Right ventricle myocardium superior (tissue), 1 donor: ENCODE results near the gene CSNK1A1. TPM values are rescaled to one million over a fixed set of nuclear protein-coding genes. Genes with fewer than 3 reads are reported as not detected.

ENCODE experiments used
- ATAC-seq: fragments of 200-7000 bp; cut with Tn5 transposase; one replicate; pipeline ENCODE4 v1.9.1; 2020; ENCODE audit warnings: mild to moderate bottlenecking; ENCODE audit not compliant: poor library complexity
- DNase-seq: peaks from one replicate; pipeline ENCODE4 v3.0.0-alpha.2; 2020
- intact Hi-C: fragments of 100-400 bp; cut with DNase I; formaldehyde crosslinking; loops from one replicate; pipeline ENCODE4 v1.11.2; 2022
- total RNA-seq: library from RNA; stranded (reverse); fragmentation: NEBNext Ultra II Directional; extraction: Animal tissue kit (Norgen Biotek cat#: 25700); gene quantifications from one replicate; pipeline ENCODE4 v1.2.1, GENCODE V29; 2021
- donor health status: DM: no; HTN: yes; CAD: no; lungs with severe emphysema.

CSNK1A1 gene
- total RNA-seq, 1 donor from 2014 or later, result 191 TPM

DNA sequence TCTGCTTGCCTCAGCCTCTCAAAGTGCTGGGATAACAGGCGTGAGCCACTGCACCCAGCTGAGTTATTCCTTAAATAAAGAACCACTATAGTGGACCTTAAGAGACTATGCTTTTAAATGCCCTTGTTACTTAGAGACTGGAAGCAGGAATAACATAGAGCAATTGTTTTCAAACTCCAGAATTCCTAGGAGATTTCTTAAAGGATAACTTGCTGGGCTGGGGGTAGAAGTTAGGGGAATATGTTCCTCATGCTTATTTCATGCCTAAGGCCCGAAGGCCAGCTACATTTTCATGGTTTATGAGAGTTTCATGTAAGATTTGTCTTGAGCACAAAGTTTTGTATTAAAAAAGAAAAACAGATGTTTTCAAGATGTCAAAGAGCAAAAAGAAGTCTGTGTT lies 48.2 kb downstream of the CSNK1A1 start:
- intact Hi-C loops, result no loop called here
- no peak for DNase-seq
- ATAC-seq, result no peak

DNA sequence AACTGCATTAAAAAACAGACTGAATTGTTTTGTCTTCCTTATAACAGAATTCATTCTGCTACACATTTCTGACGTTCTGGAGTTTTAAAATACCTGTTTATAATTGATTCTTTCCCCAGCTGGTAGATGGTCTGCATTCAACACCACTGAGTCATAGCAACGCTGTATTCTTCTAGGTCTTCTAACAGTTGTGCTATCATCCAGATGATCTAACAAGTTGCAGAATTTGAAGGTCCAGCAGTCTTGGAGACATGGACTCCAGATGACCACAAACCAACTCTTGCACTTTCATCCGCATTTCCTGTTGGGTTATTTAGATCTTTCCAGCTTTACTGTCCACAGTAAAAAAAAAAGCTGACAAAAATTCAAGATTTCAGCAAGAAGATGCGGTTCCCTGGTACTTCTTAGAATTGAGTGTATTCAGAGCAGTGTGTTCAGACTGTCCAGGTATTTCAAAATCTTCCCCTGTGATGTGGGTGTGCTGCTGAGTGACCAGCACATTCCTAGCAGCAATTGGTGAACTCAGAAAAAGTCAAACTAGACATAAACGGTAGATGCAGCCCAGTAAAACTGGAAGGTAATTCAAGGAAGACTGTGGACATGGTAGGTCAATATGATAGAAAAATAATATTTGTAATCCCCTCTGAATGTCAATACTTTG lies 50.2 kb downstream of the CSNK1A1 start:
- intact Hi-C loops, result no loop called here
- DNase-seq, result no peak
- ATAC-seq, result no peak

DNA sequence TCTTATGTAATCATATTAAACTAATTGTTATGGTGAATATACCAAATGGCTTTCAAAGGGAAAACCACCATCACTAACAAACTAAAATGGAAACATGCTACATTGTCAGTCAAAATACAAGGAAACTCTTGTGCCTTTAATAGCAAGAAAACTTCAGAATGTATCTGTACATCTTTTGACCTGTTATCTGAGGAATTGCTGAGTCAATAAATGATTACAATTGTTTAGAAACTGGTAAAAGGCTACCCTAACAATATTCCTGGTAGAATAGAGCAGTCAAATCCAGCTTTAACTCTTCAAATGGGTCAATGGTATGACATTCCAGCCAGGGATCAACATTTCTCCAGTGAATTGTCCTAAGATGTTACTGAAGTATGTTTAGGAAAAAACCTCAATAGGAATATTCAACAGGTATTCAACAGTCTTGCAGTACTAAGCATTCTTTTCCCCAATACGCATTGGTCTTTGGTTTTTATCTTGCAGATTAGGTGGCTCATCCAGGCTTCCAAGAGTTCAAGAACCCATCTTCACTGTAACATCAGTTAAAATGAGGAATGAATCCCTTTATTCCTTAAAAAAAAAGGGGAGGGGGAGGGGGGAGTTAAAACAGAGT lies 52.4 kb downstream of the CSNK1A1 start:
- DNase-seq (no peak), ATAC-seq (no peak)
- intact Hi-C loops, result no loop called here

DNA sequence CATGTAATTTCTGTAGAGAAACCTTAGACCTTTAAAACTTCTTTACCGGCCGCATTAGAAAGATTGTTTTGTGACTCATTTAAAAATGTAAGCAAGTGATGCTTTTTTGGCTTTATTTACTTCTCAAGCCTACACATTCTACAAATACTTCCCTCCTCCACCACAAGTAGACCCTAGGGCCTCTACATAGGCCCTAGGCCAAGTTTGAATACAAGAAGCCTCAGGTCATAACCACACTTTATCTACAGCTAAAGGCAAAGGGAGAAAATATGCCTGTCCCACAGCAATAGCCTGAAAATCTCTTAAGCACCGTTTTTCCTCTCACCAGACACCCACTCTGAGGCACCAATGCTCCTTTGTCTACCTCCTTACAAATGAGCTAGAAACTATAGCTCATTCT lies 53.9 kb downstream of the CSNK1A1 start:
- intact Hi-C loops, result no loop called here
- ATAC-seq, result peak; percentile 22

DNA sequence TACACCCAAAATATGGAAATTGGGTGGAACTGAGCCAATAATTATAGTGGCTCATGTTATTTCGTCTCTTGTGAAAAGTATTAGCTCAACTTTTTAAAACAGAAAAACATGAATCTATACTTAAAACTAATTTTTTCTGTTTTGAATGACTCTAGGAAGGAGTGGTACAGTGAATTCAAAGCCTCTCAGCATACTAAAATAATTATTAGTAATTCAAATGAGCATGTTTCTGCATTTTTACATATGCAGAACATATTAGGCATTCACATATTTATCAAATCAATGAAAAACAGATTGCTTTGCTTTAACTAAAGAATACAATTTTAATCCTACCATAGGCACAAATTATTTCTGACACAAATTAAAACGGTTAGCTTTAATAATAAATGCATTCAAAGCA lies 54.3 kb downstream of the CSNK1A1 start:
- no peak for DNase-seq
- no peak for ATAC-seq
- intact Hi-C loops, result no loop called here

More for the DNA sequence above, 53.9 kb downstream of the CSNK1A1 start:
- no peak for DNase-seq

DNA sequence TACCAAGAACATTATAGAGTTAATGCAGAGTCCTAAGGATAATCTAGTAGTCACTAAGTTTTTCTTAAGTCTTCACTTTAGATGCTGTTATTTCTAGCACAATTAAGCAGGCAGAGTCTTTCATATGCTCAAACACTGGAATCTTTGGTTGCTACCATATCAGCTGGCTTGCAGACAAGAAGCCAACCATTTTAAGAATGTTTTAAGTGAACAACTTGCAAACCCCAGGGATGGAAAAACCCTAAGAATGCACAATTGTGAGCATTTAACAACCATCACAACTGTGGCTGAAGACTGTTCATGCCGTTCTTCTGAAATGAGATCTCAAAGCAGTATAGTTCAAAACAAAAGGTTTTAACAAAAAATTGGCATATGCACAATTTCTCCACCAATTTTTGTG lies 55.1 kb downstream of the CSNK1A1 start:
- ATAC-seq (no peak), DNase-seq (no peak)
- intact Hi-C loops, result no loop called here

DNA sequence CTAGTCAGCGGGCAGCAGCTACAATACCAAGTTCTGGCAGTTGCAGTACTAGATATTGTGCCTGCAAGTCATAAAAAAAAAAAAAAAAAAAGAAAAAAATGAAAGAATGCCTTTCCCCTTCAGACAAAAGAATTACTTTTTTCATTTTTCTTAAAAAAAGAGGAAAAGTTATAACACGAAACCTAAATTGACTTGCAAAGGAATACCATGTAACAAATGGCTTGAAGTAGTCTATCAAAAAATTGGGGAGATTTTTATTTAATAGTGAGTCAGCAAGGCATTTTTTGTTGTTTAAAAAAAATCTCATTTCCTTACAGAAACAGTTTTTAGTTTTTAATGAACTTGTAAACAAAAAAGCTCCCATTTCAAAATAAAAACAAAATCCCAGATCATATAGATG lies 55.6 kb downstream of the CSNK1A1 start:
- intact Hi-C loops, result no loop called here
- no peak for ATAC-seq
- no peak for DNase-seq

DNA sequence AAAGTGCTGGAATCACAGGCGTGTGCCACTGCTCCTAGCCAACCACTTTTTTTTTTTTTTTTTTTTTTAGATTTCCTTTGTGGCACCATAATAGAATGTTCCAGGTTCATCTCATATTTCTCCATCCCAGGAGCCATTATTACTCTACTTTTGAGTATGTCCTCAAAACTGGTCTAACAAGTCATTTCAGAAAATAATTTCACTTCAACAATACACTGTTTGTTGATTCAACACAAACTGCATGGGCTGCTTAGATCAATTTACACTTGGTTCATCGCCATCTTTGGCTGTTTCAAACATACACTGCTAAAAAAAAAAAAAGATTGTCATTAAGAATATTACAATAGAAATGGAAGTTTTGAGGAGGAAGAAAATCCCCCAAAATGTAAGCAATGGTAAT lies 57.9 kb downstream of the CSNK1A1 start:
- intact Hi-C loops, result no loop called here
- ATAC-seq, result no peak

DNA sequence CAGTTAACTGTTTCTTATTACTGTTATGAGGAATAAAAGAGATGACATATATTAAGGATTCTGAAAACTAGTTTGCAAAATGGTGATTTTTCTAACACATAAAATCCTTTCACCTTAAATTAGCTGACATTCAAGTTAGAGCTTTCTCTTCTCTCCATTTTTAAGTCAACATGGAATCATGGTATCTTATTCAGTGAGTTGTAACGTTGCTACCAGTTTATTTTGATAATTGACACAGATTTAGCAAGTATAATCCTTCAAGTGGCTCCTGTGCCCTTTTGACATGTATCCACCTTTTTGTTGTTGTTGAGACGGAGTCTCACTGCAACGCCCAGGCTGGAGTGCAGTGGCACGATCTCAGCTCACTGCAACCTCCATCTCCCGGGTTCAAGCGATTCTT lies 58.5 kb downstream of the CSNK1A1 start:
- intact Hi-C loops, result no loop called here
- ATAC-seq (no peak), DNase-seq (no peak)

More for the DNA sequence above, 57.9 kb downstream of the CSNK1A1 start:
- DNase-seq, result no peak

DNA sequence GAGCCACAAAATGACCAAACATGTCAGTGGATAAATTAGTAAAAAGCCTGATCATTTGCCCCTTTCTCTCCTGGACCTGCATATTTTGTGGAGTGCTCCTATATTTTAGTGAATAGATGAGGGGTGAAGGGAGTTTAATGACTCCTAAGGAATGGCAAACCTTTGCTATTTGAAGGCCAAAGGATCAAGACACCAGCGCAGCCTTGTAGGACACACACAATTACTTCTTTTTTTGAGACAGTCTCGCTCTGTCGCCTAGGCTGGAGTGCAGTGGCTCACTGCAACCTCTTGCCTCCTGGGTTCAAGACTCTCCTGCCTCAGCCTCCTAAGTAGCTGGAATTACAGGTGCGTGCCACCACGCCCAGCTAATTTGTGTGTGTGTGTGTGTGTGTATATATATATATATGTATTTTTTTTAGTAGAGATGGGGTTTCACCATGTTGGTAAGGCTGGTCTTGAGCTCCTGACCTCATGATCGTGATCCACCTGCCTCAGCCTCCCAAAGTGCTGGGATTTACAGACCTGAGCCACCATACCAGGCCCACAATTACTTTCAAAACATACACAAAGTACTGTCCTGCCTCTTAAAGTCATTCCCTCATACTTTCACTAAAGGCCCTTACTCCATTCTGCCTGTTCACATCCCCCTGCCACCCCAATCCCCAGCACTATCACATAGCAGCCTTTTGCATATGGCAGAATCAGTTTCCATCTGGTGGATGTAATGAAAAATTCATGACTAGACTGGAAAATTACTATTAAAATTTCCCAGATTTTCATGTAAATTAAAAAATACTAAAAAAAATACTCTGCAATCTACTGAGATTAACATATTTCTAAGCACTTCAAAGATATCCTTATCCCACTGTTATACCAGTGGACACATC lies 60.4 kb downstream of the CSNK1A1 start:
- no peak for ATAC-seq
- DNase-seq, result no peak
- intact Hi-C loops, result no loop called here

DNA sequence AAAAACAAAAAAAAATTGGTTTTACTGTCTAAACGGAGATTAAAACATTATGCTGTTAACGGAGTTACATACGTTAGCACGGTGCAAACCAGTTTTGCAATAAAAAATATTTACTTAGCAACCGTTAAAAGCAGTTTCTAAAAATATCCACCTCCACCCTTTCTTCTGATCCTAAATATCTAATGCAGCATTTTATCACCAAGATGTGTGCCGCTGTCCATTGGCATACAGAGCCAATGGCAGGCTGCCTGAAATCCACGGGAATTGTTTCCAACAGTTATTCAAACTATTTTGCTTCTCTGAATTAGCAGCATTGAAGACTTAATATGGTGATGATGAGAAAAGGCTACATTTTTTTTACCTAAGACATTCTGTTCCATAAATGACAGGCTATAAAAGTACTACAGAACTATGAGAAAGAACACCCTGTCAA lies 61.6 kb downstream of the CSNK1A1 start:
- DNase-seq, result peak; percentile 59
- peak; percentile 19 for ATAC-seq
- intact Hi-C loops, result loop anchor here (5.0 kb wide), 1 partner anchor 47 kb away; no protein-coding TSS in a partner anchor

DNA sequence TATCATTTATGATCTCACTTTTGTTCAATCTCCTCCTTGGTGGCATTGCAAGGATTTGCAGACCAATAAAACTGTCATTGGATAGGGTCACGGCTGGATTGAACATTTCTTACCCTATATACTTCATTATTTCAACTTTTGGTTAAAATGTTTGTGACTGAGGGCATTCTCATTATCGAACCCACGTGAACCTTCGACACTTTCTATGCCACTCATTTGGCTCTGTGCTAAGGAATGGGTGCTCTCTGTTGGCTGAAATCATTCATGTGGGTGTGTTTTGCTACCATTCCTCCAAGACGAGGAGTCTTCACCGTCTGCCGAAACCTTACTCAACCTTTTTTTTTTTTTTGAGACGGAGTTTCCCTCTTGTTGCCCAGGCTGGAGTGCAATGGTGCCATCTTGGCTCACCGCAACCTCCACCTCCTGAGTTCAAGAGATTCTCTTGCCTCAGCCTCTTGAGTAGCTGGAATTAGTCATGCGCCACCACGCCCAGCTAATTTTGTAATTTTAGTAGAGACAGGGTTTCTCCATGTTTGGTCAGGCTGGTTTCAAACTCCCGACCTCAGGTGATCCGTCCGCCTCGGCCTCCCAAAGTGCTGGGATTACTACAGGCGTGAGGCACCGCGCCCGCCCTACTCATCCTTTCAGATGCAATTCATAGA lies 62.5 kb downstream of the CSNK1A1 start:
- intact Hi-C loops, result loop anchor here (5.0 kb wide), 1 partner anchor 46 kb away; no protein-coding TSS in a partner anchor
- DNase-seq (no peak), ATAC-seq (no peak)

DNA sequence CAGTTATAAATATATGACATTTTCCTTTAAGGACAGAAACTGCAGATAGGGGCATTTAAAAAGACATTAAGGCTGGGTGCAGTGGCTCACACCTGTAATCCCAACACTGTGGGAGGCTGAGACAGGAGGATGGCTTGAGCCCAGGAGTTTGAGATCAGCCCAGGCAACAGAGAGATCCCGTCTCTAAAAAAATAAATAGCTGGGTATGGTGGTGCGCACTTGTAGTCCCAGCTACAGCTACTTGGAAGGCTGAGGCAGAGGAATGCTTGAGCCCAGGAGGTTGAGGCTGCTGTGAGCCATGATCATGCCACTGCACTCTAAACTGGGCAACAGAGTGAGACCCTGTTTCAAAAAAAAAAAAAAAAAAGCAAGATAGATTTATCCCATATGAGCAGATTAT lies 63.6 kb downstream of the CSNK1A1 start:
- DNase-seq (no peak), ATAC-seq (no peak)
- intact Hi-C loops, result loop anchor here (5.0 kb wide), 1 partner anchor 45 kb away; no protein-coding TSS in a partner anchor

DNA sequence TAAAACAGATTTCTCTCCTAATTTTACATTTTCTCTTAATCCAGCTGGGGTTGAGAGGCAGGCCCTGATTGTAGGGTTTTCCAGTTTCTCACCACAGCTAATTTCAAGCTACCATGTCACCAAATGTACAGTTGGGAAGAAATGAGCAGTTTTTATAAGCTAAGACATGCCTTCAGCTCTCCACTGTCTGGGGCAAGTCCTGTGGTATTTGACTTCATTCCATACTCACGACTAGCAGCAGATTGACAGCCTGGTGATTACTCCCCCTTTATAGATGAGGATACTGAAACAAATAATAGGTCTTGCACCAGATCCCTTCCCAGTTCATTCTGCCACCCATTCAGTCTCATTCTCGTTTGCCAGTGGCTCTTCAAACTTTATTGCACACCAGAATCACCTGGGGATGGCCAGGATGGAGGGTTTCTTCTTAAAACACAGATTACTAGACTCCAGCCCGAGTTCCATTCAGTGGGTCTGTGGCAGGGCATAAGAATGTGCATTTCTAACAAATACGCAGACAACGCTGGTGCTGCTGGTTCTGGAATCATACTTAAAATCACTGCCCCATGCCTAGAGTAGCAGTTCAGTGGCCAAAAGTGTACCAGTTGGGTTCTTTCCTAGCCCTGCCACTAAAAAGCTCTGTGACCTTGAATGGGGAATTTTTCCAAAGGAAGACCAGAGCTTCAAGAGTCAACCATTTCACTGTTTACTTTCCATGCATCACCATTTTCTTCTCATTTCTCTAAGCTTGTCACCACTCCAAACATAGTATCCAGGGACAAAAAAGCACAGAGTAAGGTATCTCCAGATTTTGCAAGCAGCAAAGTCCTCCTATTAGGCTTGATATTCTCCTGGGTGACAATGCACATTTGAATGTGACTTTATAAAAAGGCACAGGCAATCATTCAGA lies 64.3 kb downstream of the CSNK1A1 start:
- intact Hi-C loops, result loop anchor here (5.0 kb wide), 1 partner anchor 45 kb away; no protein-coding TSS in a partner anchor
- ATAC-seq (no peak), DNase-seq (no peak)

DNA sequence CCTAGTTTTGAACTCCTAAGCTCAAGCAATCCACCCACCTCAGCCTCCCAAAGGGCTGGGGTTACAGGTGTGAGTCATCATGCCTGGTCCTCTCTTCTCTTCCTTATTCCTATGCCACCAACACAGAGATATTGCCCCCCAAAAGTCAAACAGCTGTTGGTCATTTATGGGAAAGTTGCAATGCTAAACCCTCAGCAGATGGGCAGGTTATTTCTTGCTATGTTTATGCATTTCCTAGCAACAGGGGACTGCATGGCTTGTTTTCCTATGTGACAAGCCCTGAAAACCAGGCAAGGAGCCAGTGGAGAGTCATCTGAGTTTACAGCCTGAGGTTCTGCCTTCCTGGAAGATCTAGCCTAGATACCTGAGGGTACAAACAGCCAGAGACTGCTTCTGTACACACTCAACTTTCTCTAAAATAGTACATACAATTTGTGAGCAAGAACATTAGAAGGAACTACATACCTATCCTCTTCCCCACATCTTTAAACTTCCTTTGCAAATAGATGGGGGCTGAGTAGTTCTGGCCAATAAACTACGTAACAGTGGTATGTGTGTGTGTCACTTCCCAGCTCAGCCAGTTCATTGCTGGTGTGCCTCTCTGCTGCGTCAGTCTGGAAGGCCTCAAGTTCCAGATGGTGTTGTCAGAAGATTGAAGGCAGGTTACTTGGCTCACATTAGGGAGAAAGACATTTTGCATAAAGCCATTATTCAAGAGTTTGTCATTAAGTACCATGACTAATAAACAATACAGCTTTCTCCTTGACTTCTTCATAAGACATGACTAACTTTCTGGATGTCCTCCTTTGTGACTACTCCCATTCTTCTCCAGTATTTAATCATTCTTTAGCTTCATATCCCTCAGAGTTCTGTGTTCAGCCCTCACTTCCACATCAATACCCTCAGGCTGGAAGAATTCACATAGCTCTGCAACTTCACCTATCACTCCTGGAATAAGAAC lies 65.3 kb downstream of the CSNK1A1 start:
- intact Hi-C loops, result loop anchor here (5.0 kb wide), 1 partner anchor 44 kb away; no protein-coding TSS in a partner anchor
- peak; percentile 67 for DNase-seq
- ATAC-seq, result peak; percentile 79

DNA sequence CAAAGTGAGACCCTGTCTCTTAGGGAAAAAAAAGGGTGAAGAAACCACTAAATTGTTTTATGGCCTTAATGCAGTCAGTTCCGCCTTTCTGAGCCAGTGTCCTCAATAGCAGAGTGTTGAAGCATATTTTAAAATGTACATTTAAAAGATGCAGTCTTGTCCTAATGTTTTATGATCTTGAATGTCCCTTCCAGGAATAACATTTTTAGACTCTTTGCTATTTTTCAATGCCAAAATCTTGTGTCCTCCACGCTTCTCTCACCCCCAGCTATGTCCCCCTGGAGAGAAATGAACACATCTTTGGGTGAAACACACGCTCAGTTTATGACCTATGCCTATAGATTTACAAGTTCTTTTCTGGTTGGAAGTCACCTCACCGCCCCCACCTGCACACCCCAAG lies 69.8 kb downstream of the CSNK1A1 start:
- ATAC-seq (no peak), DNase-seq (no peak)
- intact Hi-C loops, result no loop called here

DNA sequence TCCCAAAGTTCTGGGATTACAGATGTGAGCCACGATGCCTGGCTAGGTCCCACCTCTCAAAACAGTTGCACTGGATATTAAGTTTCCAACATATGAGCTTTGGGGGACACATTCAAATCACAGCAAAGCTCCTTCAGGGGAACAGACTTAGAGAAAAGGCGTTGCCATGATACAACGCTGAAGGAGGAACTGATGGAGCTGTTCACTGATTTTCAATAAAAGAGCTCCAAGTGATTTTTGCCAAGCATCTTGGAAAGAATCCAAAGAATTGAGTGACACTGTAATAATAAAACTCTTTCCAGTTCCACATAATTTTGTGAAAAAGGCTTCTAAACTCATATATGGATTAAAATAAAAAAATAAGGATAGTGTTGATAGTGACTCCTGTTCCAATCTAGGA lies 72.5 kb downstream of the CSNK1A1 start:
- ATAC-seq (no peak), DNase-seq (no peak)
- intact Hi-C loops, result no loop called here
